Thyroid gland (tissue), 4 donors: Measurements from ENCODE around the gene HES1. TPM values are rescaled to one million over a fixed set of nuclear protein-coding genes. Genes with fewer than 3 reads are reported as not detected.
A peak's percentile ranks its signal among the peaks of the same experiment; 100 is the strongest.

Experiments used
- DNase-seq, 2 donors: peaks; one replicate each; pipeline ENCODE4 v3.0.0-alpha.2; 2019
- H3K27ac ChIP-seq, 3 donors: fragments of 200-600 bp; sonication (generic); 1 replicate in 2 of 3; 2 replicates in 1 of 3; pipeline ENCODE4 v1.5.1; 2016 to 2019; ENCODE audit warnings: mild to moderate bottlenecking in 1 of 3, moderate library complexity in 1 of 3
- H3K27me3 ChIP-seq: fragments of 200-600 bp; sonication (generic); one replicate; pipeline ENCODE4 v1.5.1; 2019
- H3K36me3 ChIP-seq, 2 donors: fragments of 200-600 bp; sonication (generic); one replicate each; pipeline ENCODE4 v1.5.1; 2016 to 2019
- H3K4me1 ChIP-seq, 2 donors: fragments of 200-600 bp; sonication (generic); one replicate each; pipeline ENCODE4 v1.5.1; 2017 to 2019
- H3K4me3 ChIP-seq, 3 donors: fragments of 200-600 bp; sonication (generic); replicated peaks in 1 of 3; 1 replicate in 2 of 3; 2 replicates in 1 of 3; pipeline ENCODE4 v1.5.1; 2016; ENCODE audit warnings: mild to moderate bottlenecking in 1 of 3
- H3K9me3 ChIP-seq: fragments of 200-600 bp; sonication (generic); one replicate; pipeline ENCODE4 v1.5.1; 2017
- POLR2A ChIP-seq, 2 donors: fragments of 450-650 bp; IDR thresholded peaks; one replicate each; pipeline ENCODE4 v1.6.1; 2017; ENCODE audit warnings: antibody characterized with exemption in 2 of 2, mild to moderate bottlenecking in 2 of 2, moderate library complexity in 1 of 2
- WGBS, 2 donors: methylation state at CpG; one replicate each; pipeline ENCODE4 v1.1.5; 2017; 5-methylcytosine and 5-hydroxymethylcytosine counted together
- intact Hi-C: fragments of 100-400 bp; cut with DNase I; formaldehyde crosslinking; loops from one replicate; pipeline ENCODE4 v1.15.1; 2023
- total RNA-seq, 4 donors: library from RNA; depleted of rRNA; stranded (reverse); fragments of >200 nt; gene quantifications; one replicate each; pipeline ENCODE4 v1.2.3, GENCODE V29; 2016
- TF ChIP-seq, protein P1 (sequence below), 6 experiments: fragments of 200-600 bp in 3 of 6; fragments of 450-650 bp in 3 of 6; sonication (generic) in 3 of 6; IDR thresholded peaks; one replicate each; pipeline ENCODE4 v1.5.1; 2016 to 2019; ENCODE audit warnings: antibody characterized with exemption in 6 of 6, mild to moderate bottlenecking in 2 of 6, inconsistent platforms in 1 of 6, moderate library complexity in 1 of 6

Gene HES1
- total RNA-seq, 4 donors from 2014 or later, result 127 to 193 (median 159) TPM

DNA sequence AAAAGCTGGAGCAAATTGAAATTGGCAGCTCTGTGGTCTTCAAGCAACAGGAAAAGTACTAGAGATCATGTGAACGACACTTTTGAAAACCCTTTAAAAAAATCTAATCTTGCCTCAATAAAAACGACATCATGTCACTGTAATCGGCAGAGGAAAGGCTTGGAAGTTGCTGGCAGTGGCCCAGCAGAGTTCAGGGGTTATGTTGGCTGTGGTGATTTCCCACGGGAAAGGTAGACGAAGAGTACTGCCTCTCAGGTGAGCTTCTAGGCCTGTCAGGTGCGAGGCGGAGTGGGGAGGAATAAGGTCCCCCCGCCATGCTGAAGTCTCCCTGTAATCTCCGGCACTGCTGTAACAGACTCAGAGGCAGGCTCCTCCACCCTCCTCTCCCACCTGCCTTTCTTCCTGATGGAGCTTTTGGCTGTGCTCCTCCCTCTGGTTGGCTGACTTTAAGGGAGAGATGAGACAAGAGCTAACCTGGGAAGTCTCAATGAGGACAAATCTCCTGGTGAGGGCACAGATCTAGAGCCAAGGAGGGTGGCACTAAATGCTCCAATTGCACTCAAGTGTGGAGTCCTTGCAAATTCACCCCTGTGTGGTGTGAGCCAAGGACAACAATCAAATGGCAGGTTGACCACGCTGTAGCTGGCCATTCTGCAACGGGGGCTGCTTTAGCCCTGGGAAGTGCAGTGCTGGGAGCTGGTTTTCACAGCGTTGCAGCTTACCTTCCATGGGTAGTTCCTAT is 18.7 kb upstream of the HES1 start:
- TF ChIP-seq POLR2A (IDR thresholded peaks at IDR 0.05), result no peak
- TF ChIP-seq, protein P1, sequence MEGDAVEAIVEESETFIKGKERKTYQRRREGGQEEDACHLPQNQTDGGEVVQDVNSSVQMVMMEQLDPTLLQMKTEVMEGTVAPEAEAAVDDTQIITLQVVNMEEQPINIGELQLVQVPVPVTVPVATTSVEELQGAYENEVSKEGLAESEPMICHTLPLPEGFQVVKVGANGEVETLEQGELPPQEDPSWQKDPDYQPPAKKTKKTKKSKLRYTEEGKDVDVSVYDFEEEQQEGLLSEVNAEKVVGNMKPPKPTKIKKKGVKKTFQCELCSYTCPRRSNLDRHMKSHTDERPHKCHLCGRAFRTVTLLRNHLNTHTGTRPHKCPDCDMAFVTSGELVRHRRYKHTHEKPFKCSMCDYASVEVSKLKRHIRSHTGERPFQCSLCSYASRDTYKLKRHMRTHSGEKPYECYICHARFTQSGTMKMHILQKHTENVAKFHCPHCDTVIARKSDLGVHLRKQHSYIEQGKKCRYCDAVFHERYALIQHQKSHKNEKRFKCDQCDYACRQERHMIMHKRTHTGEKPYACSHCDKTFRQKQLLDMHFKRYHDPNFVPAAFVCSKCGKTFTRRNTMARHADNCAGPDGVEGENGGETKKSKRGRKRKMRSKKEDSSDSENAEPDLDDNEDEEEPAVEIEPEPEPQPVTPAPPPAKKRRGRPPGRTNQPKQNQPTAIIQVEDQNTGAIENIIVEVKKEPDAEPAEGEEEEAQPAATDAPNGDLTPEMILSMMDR (IDR thresholded peaks at IDR 0.05), result no peak
- peak; percentile 66 to 69 for DNase-seq
- H3K9me3 ChIP-seq, result no peaks in the 10 kb centered on the region
- no peaks in the 10 kb centered on the region for H3K27me3 ChIP-seq
- no peak overlapping the region for H3K27ac ChIP-seq
- intact Hi-C loops, result no loop called here
- no peaks in the 10 kb centered on the region for H3K36me3 ChIP-seq
- peaks cover 14 to 21% of the 10 kb centered on the region in 2 donors for H3K4me1 ChIP-seq
- WGBS, 2 donors, result 41 to 53% methylated on average over 12 of the region's 12 CpGs
- no peak overlapping the region for H3K4me3 ChIP-seq

DNA sequence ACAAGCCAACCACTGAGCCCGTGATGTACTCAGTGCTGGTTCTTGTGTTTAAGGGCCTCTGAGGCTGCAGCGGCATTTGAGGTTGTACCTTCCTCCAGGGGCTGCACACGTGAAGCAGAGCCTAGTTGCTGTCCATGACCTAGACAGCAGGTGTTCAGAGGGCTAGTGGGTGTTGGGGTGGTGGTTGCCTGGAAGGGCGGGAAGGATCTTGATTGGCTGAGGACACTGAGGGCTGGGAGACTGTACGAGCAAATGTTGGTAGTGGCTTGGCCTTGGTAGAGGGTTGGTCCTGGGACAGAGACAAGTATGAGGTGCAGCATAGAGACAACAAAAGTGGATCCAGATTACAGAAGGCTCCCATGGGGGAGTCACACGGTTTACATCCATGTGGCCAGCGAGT is 17.0 kb upstream of the HES1 start:
- Histone ChIP-seq H3K27me3 (no peaks in the 10 kb centered on the region), H3K4me3 (no peak overlapping the region), H3K4me1 (peaks cover 7 to 18% of the 10 kb centered on the region in 2 donors), H3K36me3 (no peaks in the 10 kb centered on the region), H3K27ac (no peak overlapping the region), H3K9me3 (no peaks in the 10 kb centered on the region)
- no peak for TF ChIP-seq POLR2A (IDR thresholded peaks at IDR 0.05)
- TF ChIP-seq, protein P1 (IDR thresholded peaks at IDR 0.05), result no peak
- no peak for DNase-seq
- intact Hi-C loops, result no loop called here
- WGBS, 2 donors, result 92 to 96% methylated on average over 7 of the region's 7 CpGs

DNA sequence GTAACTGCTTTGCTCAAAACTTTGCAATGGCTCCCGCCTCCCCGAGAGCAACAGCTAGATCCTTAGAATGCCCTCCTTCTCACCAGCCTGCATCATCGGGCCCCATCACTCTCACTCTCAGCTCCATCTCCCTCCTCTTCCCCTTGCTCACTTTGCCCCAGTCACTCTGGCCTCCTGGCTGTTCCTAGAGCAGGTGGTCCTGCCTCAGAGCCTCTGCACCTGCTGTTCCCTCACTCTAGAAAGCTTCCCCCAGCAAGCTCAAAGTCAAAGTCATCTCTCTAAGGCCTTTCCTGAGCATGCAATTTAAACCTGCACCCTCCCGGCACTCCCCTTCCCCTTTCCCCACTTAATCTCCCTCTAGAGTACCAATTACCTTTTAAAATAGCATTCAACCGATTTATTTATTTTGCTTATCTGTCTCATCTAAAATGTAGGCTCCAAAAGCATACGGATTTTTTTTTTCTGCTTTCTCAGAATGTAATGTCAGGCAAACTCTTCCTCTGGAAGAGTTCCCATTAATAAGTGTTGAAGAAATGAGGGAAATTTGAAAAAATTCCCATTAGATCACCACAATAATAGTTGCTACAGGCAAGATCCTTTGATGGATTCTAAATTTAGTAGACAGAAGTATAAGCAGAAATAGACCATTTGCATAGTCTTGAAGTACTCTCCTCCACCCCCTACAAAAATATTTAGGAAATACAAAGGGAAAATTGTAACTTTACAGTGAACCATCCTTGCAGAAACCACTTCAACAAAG is 15.9 kb upstream of the HES1 start:
- Histone ChIP-seq H3K4me1 (peaks cover 7 to 18% of the 10 kb centered on the region in 2 donors), H3K27ac (no peak overlapping the region), H3K4me3 (no peak overlapping the region), H3K9me3 (no peaks in the 10 kb centered on the region), H3K27me3 (no peaks in the 10 kb centered on the region), H3K36me3 (no peaks in the 10 kb centered on the region)
- DNase-seq, result no peak
- TF ChIP-seq POLR2A (IDR thresholded peaks at IDR 0.05), result no peak
- TF ChIP-seq, protein P1 (IDR thresholded peaks at IDR 0.05), result no peak
- intact Hi-C loops, result no loop called here
- WGBS, 2 donors, result 50 to 61% methylated on average over 6 of the region's 6 CpGs

DNA sequence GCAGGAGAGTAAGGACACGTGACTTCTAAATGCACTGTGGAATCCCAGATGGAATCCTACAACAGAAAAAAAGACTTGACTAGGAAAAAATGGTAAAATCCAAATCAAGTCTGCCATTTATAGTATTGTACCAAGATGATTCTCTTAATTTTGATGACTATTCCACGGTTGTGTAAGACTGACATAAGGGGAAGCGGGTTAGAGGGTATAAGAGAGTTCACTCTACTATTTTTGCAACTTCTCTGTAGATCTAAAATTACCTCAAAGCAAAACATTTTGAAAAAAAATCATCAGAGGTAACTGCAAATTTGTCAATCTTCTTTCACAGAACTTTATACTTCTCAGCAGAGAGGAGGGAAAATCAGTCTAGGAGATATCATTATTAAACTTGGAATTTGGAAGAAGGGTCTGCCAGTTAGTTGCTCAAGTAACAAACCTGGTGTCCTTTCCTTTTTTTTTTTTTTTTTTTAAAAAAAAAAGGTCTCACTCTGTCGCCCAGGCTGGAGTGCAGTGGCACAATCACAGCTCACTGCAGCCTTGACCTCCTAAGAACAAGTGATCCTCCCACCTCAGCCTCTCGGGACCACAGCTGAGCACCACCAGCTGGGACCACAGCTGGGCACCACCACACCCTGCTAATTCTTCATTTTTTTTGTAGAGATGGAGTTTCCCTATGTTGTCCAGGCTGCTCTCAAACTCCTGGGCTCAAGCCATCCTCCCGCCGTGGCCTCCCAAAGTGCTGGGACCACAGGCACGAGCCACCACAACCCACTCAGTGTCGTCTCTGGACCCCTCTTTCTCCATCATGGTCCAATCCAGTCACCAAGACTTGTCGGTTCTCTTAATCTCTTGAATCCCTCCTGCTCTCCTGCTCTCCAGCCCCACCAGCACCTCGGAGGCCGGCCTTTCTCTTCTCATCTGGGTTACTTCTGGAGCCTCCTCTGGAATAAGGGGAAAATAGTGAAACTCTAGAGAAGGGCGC is 14.9 kb upstream of the HES1 start:
- H3K4me1 ChIP-seq, result peaks cover 7 to 18% of the 10 kb centered on the region in 2 donors
- H3K4me3 ChIP-seq, result no peak overlapping the region
- H3K36me3 ChIP-seq, result no peaks in the 10 kb centered on the region
- intact Hi-C loops, result no loop called here
- no peaks in the 10 kb centered on the region for H3K9me3 ChIP-seq
- no peak for DNase-seq
- no peak for TF ChIP-seq POLR2A (IDR thresholded peaks at IDR 0.05)
- TF ChIP-seq, protein P1 (IDR thresholded peaks at IDR 0.05), result no peak
- no peak overlapping the region for H3K27ac ChIP-seq
- H3K27me3 ChIP-seq, result no peaks in the 10 kb centered on the region
- WGBS, 2 donors, result 92 to 96% methylated on average over 13 of the region's 13 CpGs
